ENCODE data around the gene RPS6KA2.

RPS6KA2 gene

DNA sequence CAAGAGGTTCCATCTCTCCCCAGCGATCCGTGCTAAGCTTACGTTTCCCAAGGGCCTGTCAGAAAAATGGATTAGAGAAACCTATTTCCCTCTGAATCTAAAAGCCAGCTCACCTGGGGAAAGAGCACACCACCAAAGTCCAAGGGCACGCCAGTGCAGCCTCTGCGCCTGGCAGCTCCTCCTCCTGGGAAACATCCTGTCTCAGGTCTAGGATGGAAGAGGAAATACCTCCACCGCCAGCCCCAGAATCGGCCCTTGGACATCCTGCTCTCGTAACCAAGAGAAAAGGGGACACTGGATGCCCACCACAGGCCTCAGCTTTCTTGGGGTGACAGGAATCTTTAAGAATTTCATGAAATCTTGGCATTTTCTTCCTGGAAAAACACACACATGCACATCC lies 59.2 kb downstream of the RPS6KA2 start:
- no peak for DNase-seq

DNA sequence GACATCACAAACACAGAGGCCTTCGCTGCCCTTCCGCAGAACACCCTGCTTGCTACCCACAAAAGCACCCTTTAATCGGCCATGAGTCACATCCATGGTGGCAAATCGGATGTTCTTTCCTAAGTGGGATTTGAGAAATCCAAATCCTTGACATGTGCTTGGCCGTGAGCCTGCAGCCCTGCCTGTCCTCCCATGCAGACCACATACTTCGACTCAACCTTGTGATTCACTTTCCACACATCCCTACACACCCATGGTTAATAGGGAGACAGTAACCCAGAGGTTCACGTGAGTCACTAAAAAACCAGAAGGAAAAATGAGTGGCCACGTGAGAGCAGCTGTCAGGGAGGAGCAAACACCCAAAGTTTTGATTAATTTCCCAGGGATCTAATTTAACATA lies 59.9 kb downstream of the RPS6KA2 start:
- DNase-seq, result no peak

DNA sequence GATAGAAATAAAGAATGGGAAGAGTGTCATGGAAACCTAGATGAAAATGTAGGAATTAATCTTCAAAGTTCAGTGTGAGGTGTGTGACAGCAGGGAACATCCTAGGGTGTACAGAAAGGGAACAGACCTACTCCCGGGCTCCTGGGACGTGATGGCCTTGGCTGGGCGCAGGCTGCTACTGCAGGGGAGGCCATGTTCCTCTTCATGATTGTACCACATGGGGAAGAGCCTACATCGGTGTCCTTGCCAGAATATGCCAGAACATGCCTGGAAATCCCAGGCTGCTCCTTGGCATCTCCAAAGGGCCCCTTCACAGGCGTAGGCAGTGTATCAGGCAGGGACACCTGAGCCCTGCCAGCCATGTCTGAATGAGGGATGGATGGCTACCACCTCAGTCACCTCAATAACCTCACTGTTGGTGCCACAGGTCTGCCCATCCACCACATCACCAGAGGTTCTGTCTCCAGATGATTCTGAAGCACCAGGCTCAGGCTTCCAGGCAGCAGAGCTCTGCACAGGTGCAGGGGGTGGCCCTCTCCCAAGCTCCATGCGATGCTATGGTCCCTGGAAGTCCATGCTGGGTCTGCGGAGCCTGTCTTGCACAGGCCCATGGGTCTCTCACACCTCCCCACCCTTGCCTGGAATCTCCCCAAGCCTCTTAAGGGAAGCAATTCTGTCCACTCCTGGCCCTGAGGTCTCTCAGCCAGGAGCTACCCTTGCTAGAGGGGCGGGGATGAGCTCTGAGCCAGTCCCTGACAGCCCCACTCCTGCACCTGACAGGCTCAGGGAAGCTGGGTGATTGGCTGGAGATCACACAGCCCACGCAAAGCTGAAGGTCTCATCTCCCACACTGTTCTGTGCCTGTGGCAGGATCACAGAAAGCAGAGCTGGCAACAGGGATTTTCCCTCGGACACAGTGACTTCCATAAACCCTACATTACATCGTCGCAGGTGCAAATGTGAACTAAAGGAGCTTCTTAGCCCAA lies 60.7 kb downstream of the RPS6KA2 start:
- DNase-seq, result no peak

DNA sequence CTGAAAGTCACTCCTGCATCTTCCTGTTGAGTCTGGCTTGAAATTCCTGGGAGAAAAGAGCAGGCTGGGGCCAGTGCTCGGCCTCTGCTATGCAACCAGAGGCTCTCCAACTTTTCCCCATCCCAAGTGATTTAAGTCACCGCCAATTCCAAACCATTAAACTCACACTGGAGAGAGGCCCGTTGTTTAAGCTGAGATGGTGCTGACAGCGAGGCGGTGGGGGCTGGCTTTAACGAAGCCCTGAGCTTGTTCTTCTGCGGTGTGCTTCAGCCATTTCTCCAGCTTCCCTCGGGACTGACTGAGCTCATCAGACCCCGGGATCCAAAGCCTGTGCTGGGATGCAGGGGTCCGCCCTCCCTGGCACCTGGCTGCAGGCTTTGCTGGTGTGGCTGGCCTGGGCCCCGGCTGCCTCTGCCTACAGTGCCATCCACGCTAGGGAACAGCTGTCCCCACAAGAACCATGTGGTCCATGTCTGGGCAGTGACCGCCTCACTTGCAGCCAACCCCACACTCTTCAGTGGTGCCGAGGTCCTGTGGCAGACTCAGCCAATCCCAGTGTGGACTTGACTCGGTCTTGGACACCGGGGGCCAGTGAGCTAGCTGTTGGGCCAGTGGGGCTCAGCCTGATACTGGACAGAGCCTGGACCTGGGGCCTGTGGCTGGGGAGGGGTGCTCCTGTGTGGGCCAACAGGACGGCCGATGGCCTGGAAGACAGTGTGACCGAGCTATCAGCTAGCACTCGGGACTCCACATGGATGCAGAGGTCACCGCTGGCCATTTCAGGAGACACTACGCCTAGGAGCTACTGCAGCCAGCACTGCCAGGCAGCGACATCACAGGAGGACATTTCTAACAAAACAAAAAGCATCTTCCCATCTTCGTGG lies 61.7 kb downstream of the RPS6KA2 start:
- DNase-seq, result no peak

DNA sequence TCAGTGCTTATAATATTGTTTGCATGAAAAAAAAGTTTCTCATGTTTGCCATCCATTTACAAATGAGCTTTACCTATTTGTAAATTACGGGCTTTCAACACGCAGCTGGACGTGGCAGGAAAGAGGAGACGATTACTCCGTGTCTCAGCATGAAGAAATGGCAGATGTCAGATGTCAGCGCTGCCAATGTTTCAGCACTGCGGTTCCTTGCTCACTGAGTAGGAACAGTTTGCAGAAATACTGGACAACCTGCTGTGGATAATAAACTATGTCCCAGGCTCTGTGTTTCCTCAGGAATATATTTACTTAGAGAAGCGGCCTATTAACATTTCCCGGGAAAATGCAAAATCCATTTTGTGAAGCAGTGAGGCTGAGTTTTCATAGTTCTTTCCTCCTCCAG lies 63.2 kb downstream of the RPS6KA2 start:
- peak in 2 of 3 experiments; percentile 53 to 82 for DNase-seq

DNA sequence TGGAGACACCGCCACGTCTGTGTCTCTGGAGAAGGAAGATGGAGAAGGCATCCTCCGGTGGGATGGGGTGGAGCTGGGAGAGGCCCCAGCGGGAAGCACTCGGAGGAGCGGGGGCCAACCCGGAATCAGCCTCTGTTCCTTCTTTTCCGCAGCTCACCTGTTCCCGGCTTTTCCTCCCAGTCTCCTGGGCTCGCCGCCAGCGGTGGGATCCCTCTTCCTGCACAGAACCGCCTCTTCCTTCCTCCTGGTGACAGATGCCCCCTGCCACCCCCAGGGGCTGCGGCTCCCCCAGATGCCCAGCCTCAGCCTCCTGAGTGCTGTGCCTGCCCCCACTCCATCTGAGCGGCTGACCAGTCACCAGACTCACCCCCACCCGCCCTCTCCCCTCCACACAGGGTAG lies 63.9 kb downstream of the RPS6KA2 start:
- no peak for DNase-seq

DNA sequence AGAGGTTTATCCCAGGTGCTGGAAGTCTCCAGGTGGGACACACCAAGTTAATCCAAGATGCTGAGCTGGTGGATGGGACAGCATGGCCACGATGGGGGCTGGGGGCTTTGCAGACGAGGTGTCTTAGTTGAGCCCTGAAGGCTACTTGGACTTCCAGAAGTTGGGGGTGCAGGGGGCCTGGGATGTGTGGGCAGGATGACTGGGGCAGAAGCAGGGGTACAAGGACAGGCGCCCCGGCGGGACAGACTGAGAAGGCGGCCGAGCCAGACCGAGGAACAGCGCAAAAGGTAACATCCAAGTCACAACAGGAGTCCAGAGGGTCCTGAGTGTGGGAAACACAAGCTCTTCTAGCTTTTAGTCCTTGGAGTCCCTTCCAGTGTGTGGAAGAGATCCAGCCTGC lies 64.3 kb downstream of the RPS6KA2 start:
- DNase-seq, result no peak

DNA sequence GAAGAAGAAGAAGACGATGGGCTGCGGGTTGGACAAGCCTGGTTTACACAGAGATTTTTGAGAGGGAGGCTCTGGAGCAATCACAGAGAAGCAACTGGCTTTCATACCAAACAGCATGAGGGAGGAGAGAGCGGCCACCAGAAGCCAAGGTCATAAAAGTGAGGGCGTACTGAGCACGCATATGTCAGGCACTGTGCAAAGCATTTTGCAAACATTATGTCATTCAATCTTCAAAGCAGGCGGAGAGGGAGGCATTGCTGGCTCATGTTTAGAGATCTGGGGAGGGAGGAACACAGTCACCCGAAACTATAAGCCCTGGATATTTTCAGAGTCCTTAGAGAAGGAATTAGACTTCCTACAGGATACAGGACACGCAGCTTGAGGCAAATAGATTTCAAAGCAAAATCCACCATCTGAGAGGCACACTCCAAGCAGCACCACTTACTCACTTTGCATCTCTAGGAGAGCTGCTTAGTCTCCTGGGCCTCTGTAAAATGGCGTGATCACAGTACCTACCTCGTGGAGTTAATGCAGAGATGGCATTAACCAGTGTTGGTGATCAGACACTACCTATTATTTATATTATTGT lies 65.2 kb downstream of the RPS6KA2 start:
- no peak for DNase-seq

DNA sequence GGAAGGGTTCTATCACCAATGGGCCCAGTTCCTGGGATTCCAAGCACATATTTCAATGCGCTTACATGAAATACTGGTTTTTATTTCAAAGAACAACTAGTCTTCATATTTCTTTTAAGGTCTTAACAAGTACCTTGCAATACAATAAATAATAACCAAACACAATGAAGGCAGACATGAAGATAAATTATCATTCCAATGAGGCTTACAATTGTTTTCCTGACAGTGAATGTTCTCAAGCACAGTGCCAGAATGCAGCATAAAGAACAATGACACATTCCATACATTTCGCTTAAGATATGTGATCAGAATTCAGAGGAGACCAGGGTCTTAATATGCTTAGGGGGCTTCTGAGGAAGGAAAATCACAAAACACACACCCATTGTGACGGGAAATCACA lies 66.8 kb downstream of the RPS6KA2 start:
- DNase-seq, result no peak

DNA sequence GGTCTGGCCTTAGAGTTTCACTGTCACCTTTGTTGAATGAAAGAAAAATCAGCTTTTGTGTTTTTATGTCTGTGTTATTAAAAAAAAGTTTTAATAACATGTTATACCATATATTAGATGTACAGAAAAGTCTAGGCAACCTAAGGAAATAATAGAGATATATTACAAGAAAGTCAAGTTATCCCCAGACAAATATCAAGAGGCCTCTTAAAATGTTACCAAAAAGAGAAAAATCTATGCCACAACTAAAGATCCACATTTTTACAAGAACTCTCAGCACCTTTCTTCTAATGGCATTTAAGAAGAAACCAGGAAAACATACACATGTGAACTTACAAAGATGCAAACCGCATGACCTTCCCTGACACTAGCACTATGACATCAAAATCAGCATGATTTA lies 67.4 kb downstream of the RPS6KA2 start:
- DNase-seq, result no peak

DNA sequence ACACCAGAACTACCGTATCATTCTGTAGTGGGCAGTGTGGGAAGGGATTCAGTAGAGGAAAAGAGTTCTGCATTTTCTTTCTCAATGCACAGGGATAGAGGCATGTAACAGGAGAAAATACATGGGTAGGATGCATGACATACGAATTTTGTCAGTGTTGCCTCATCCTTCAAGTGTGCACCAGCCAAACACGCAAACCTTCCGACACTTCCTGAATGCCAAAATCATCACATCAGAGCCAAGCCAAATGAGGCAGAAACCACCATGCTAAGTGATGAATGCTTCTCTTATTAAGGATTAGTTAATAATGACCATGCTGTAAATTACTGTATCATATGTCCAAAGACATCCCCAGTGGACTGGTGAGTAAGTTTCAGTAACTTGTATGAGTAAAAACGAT lies 67.8 kb downstream of the RPS6KA2 start:
- DNase-seq, result no peak

DNA sequence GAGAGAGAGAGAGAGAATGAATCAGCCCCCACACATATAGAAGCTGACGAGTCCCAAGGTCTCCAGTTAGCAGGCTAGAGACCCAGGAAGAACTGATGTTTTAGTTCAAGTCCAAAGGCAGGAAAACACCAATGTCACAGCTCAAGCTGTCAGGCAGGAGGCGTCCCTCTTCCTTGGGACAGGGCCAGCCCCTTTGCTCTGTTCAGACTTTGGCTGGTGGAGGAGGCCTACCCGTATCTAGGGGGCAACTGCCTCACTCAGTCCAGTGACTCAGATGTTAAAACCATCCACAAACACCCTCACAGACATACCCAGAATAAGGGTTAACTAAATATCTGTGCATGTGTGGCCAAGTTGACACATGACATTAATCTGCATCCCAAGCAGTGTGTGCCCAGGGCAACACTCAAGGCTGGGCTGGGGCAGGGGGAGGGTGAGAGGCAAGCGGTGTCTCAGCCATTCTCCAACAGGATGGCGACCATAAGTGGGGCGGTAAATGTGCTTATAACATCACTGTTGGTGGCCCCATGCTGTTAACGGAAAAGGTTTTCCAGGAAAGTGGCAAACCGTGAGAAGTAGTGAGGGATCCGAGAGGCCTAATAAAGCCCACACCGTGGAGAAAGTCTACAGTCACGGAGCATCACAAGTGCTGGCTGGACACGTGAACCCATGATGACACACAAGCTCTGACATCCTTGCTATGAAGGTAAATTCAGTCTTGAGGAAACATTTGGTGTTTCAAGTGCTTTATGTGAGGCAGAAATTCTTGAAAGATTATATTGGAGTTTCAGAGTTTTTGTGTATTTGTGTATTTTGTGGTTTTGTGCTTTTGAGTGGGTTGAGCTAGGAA lies 68.7 kb downstream of the RPS6KA2 start:
- DNase-seq, result no peak

DNA sequence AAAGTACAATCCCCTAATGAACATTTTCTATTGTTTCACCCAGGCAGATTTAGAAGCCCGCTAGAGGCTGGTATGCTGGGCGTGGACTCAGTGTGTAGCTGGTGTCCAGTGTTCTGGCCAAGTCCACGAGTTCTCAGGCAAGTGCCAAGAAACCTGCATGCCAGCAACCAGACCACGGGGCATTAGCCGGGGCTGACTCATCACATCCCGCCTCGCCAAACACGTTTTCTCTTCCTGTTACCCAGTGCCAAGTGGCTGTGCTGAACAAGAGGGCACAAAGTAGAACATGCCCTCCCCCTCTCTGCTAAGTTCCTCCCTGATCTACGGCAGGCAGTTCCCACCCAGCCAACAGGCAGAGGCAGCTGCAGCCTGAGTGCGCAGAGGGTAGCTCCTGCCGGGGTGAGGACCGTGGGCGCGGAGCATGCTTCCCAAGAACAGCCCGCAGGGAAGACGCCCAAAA lies 70.2 kb downstream of the RPS6KA2 start:
- no peak for DNase-seq

DNA sequence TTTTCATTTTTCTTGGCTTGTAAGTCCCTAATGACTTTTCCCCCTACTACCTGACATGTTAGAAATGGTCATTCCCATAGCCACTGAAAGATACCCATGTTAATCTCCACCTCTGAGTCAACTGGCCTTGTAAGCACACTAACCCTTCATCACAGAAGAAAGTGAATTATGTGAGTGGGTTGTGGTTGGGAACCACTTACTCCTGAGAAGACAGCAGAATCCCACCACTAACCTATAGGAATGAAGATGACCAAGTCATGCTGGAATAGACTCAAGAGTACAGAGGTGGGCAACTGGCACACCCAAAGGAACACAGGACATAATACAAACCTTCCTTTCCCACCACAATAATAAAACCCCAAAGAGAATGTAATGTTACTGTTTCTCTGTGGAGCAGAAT lies 70.7 kb downstream of the RPS6KA2 start:
- DNase-seq, result no peak

DNA sequence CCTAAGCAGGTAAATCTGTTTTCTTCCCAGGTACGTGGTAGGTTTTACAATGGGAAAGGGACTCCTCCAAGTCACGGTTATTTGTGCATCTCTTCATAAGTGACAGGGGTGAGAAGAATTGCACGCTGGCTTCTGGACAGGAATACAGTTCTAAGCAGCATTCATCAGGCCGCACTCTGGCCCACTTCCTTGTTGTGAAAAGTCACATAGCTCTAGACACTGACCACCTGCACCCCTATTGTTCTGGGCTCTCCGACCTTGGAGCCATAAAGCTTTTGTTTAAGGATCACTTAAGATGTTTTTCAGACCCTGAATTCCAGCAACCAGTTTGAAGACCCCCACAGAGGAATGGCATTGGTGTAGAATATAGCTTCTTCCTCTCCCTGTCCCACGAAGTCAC lies 72.0 kb downstream of the RPS6KA2 start:
- DNase-seq, result no peak

DNA sequence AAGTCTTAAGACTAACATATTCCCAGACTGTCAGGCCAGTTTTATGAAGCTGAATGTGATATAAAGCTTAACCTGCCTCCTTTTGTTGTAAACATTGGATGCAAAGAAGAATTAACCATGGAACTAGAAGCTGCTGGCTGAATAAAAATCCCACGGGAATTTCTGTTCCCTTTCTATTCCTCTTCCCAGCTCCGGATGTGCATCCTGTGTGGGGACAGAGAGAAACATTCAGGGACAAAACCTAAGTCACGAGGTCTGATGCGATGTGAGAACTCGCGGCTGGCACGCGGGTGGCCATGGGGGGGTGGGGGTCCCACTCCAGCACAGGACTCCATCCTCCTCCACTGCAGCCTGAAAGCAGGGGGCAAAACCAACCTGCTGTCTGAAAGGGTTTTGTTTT lies 72.7 kb downstream of the RPS6KA2 start:
- no peak for DNase-seq

DNA sequence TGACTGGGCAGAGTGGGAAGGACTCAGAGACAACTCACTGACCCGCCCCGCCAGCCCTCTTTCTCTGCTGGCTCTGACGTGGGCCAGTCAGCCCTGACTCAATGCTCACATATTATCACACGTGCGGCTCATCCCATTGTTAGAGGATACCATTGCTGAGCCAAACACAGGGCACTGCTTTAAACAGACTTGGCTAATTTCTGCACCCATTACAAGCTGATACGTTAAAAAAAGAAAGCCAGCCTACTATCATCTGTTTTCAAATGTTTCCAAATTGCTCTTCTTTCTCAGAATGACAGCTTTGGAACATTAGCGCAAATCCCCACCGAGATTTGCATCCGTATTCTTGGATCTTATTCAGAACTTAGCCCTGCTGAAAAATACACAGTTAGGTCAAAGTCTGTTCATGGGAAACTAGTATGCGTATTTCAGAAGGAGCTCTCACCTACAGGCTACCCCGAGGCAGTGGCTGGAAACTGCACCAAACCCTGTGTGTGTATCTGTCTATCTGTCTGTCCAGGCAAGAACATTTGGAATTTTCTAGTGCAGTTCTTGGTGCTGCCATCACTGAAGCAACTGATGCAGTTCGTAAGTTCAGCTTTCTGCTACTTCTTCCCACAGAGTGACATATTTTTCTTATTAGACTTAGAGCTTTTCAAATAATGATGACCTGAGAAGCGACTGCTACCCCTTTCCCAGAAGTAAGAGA lies 73.3 kb downstream of the RPS6KA2 start:
- DNase-seq, result no peak

DNA sequence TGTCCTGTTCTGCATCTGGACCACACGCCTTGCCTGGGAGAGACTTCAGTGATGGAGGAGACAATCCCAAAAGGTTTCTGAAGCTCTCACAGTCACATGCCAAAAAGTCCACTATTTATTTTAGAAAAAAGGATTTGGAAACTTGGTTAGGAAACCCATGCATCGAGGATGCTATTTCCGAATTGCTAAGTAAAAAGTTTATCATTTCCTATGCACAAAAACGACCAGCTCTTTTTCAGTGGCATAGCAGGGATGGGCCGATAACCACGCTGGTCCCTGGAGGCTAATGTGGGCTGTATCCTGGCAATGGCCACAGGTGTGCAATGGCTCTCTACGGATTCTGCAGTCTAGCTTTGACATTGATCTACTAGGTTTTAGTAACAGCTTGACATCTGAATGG lies 74.5 kb downstream of the RPS6KA2 start:
- DNase-seq, result no peak

DNA sequence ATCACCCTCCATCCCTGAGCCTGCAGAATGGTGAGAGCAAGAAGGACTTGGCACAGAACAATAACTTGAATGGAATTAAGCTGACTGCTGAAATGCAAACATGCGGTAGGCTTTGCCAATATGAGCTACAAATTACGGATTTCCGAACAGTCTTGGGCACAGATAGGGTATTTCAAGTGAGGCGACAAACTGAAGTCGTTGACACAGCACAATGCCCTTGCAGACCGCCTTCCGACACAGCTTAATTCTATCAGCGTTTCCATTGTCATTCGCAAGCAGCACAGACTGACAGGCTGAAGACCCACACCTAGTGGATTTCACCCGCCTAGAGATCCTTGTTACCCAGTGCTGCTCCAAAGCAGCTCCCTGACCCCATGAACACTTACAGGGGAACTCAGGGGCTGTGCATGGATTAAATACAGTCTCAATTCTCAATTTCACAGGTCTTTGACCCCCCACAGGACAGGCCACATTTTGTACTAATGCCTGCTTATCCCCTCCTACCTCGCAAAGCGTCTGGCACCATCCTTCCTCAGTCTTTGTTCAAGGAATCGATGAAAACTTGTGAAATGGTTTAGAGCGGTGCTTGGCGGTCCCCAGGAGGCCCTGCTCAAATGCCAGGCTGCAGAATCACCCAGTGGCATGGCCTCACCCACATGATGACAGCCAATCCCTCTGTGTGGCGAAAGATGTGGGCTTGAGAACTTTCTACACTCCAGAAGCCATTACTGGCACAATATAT lies 75.1 kb downstream of the RPS6KA2 start:
- DNase-seq, result no peak

DNA sequence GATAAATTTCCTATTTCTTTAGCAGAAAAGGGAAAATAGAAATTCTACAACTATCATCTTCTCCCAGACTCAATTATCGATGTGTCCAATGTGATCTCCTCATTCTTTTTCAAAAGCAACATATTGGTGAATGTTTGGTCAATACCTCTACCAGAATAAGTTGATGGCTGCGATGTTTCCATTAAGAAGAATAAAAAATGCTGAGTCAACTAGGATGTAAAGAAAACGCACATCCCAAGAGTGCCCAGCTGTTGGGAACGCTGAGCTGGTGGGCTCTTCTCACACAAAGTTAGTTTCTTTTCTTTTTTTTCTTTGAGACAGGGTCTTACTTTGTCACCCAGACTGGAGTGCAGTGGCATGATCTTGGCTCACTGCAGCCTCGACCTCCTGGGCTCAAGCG lies 80.4 kb downstream of the RPS6KA2 start:
- no peak for DNase-seq

All from NCI-H1417 (cell line).